Transverse colon (tissue), 4 donors: ENCODE results near the gene PCCA.

ENCODE experiments used
- CTCF ChIP-seq, 5 experiments: fragments of 200-600 bp in 3 of 5; fragments of 450-650 bp in 2 of 5; sonication (generic) in 3 of 5; IDR thresholded peaks; 1 replicate in 2 of 5; 2 replicates in 3 of 5; pipeline ENCODE4 v1.5.1; 2016 to 2017; ENCODE audit warnings: antibody characterized with exemption in 5 of 5, inconsistent platforms in 3 of 5, mild to moderate bottlenecking in 2 of 5, moderate library complexity in 1 of 5
- POLR2A ChIP-seq: fragments of 450-650 bp; IDR thresholded peaks from one replicate; pipeline ENCODE4 v1.6.1; 2016; ENCODE audit warnings: antibody characterized with exemption, mild to moderate bottlenecking, moderate library complexity
- POLR2AphosphoS5 ChIP-seq, 3 donors: sonication (generic); formaldehyde crosslinking; IDR thresholded peaks; one replicate each; pipeline ENCODE4 v1.6.1; 2016; ENCODE audit warnings: antibody characterized with exemption in 3 of 3

DNA sequence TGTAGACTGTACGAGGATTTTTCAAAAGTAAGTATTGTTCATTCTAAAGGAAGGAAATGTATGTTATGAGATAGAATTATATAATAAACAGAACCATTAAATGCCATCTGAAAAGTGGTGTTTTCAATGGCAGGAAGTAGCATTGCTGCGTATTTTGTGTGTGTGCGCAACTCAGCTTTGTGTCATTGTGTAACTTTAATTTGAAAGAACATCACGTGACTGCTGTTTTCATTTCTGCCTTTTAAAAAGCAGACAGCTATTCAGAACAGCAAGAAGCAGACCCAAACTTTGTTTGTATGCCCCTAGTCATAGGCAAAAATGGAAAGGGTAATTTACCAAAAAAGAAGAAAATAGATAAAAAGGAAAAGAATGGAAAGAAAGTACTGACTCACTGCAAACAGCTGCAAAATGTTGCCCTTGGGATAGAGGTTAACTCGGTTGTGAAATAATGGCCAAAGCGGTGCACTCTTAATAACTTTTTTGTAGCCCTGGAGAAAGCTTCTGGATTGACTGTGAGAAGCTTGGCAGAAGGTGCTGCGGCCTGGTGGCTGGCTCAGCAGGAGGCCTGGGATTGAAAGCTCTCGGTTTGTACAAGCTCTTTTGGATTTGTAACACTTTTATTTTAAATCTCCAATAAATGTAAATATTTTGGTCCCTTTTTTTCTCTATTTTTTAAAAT is 402.4 kb downstream of the PCCA start:
- TF ChIP-seq CTCF (IDR thresholded peaks at IDR 0.05) (no peak), POLR2A (no peak), POLR2AphosphoS5 (IDR thresholded peaks at IDR 0.05) (peak in 2 of 3 donors; percentile 17 to 39)
